ENCODE measurements around the gene ARHGEF16.

ARHGEF16 gene

GRCh38 chr1:3436901-3437300, 17.6 kb upstream of the ARHGEF16 start:
- H3K4me3 Mint-ChIP-seq, result no peak overlapping the region
- no peaks in the 10 kb centered on the region for H3K36me3 Mint-ChIP-seq (ENCODE audit: low read depth)
- TF ChIP-seq CTCF (IDR thresholded peaks at IDR 0.05), result no peak
- H3K4me1 Mint-ChIP-seq, result peaks cover 38% of the 10 kb centered on the region
- H3K27ac Mint-ChIP-seq, result peak overlapping the region; percentile 61
- peaks cover 3% of the 10 kb centered on the region for H3K9me3 Mint-ChIP-seq
- no peak for DNase-seq
- H3K27me3 Mint-ChIP-seq (ENCODE audit: low read depth, poor library complexity), result peaks cover 8% of the 10 kb centered on the region

- Mint-ChIP-seq H3K9me3 (peaks cover 3% of the 10 kb centered on the region), H3K4me1 (peaks cover 34% of the 10 kb centered on the region)
- no peak for TF ChIP-seq CTCF (IDR thresholded peaks at IDR 0.05)
Observed at GRCh38 chr1:3438661-3439180, 15.7 kb upstream of the ARHGEF16 start.

DNA sequence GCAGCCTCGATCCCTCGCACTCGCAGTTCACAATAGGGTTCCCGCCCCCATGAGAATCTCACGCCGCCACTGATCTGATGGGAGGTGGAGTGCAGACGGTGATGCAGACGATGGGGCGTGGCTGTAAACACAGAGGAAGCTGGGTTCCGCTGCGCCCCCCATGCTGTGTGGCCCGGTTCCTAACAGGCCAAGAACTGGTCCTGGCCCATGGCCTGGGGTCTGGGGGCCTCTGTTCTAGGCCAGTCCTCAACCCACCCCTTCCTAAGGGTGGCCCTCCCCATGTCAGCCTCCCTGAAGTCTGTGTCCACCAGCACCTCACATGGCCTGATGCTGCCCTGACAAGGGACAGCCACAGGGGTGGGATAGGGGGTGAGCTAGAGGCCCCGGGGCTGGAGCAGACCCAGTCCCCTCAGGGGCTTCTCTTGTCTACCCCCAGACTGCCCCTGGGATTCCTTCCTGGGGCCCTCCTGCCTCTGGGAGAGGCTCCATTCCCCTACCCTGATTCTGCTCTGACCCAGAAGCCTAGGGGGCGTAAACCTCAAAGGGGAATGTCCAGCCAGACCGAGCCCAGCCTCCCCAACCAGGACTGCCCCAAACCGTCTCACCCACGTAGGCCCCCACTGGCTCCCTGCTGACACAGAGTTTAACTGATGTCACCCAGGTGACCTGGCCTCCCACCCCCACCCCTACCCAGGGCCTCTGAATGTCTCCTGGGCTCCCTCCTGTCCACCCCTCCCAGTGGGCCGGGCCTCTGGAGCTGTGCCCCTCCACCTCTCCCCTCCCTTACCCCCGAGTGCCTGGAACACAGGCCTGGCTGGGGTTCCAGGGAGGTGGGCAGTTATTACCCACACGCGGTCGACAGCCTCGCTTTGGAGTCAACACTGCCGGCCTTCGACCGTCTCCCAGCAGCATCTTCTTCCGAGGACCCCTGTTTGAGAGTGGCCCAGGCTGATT, 14.8 kb upstream of the ARHGEF16 start:
- H3K27me3 Mint-ChIP-seq (ENCODE audit: low read depth, poor library complexity), result peaks cover 17% of the 10 kb centered on the region
- no peak for TF ChIP-seq CTCF (IDR thresholded peaks at IDR 0.05)
- no peak for DNase-seq
- H3K4me3 Mint-ChIP-seq, result no peak overlapping the region
- H3K27ac Mint-ChIP-seq, result no peak overlapping the region
- H3K4me1 Mint-ChIP-seq, result peaks cover 38% of the 10 kb centered on the region
- no peaks in the 10 kb centered on the region for H3K36me3 Mint-ChIP-seq (ENCODE audit: low read depth)
- H3K9me3 Mint-ChIP-seq, result peaks cover 3% of the 10 kb centered on the region

More at GRCh38 chr1:3438661-3439180, 15.7 kb upstream of the ARHGEF16 start:
- no peaks in the 10 kb centered on the region for H3K36me3 Mint-ChIP-seq (ENCODE audit: low read depth)
- no peak overlapping the region for H3K27ac Mint-ChIP-seq
- H3K4me3 Mint-ChIP-seq, result no peak overlapping the region
- peaks cover 17% of the 10 kb centered on the region for H3K27me3 Mint-ChIP-seq (ENCODE audit: low read depth, poor library complexity)
- no peak for DNase-seq

- peaks cover 15% of the 10 kb centered on the region for H3K27me3 Mint-ChIP-seq (ENCODE audit: low read depth, poor library complexity)
- no peak overlapping the region for H3K4me3 Mint-ChIP-seq
- peaks cover 44% of the 10 kb centered on the region for H3K4me1 Mint-ChIP-seq
- no peaks in the 10 kb centered on the region for H3K36me3 Mint-ChIP-seq (ENCODE audit: low read depth)
- peaks cover 6% of the 10 kb centered on the region for H3K9me3 Mint-ChIP-seq
- no peak for TF ChIP-seq CTCF (IDR thresholded peaks at IDR 0.05)
- no peak for DNase-seq
- no peak overlapping the region for H3K27ac Mint-ChIP-seq
Observed at GRCh38 chr1:3440300-3440681, 14.2 kb upstream of the ARHGEF16 start.

- H3K27me3 Mint-ChIP-seq (ENCODE audit: low read depth, poor library complexity), result peaks cover 12% of the 10 kb centered on the region
- TF ChIP-seq CTCF (IDR thresholded peaks at IDR 0.05), result no peak
Observed at GRCh38 chr1:3440711-3441409, 13.6 kb upstream of the ARHGEF16 start.

More at GRCh38 chr1:3440711-3441409, 13.6 kb upstream of the ARHGEF16 start:
- DNase-seq, result no peak
- Mint-ChIP-seq H3K4me3 (peak overlapping the region; percentile 17), H3K9me3 (peaks cover 9% of the 10 kb centered on the region), H3K36me3 (ENCODE audit: low read depth) (no peaks in the 10 kb centered on the region), H3K4me1 (peaks cover 46% of the 10 kb centered on the region), H3K27ac (peak overlapping the region; percentile 28)

All from nephron progenitor cell (in vitro differentiated cells).